CD14-positive monocyte (primary cell): ENCODE results near the gene NFATC2. TPM values are rescaled to one million over a fixed set of nuclear protein-coding genes. Genes with fewer than 3 reads are reported as not detected.

Source experiments
- DNase-seq, 3 donors: peaks; one replicate each; pipeline ENCODE4 v3.0.0-alpha.2; 2011 to 2022
- H2AFZ ChIP-seq: 2 replicates; pipeline ENCODE4 v1.6.0; 2012; ENCODE audit warnings: mild to moderate bottlenecking, low read depth, low read length, inconsistent platforms; ENCODE audit not compliant: insufficient read depth, poor library complexity, severe bottlenecking
- H3K27ac ChIP-seq, 2 donors: 1 replicate in 1 of 2; 2 replicates in 1 of 2; pipeline ENCODE4 v1.5.1; 2012 to 2013; ENCODE audit warnings: low read length in 2 of 2, control low read depth in 1 of 2, inconsistent platforms in 1 of 2, low read depth in 1 of 2, mild to moderate bottlenecking in 1 of 2
- H3K27me3 ChIP-seq, 2 donors: one replicate each; pipeline versions ENCODE4 v1.6.0 to v1.6.1; 2011 to 2013; ENCODE audit warnings: low read length in 2 of 2; ENCODE audit not compliant: control insufficient read depth in 2 of 2, insufficient read depth in 2 of 2
- H3K36me3 ChIP-seq, 2 donors: replicated peaks in 1 of 2; 1 replicate in 1 of 2; 2 replicates in 1 of 2; pipeline versions ENCODE4 v1.5.1 to v1.6.1; 2012 to 2013; ENCODE audit warnings: low read length in 2 of 2, control low read depth in 1 of 2, inconsistent platforms in 1 of 2, mild to moderate bottlenecking in 1 of 2; ENCODE audit not compliant: insufficient read depth in 2 of 2, control insufficient read depth in 1 of 2
- H3K4me1 ChIP-seq, 2 donors: 1 replicate in 1 of 2; 2 replicates in 1 of 2; pipeline versions ENCODE4 v1.5.1 to v1.6.1; 2012 to 2013; ENCODE audit warnings: low read length in 2 of 2, control low read depth in 1 of 2, inconsistent platforms in 1 of 2, mild to moderate bottlenecking in 1 of 2, moderate library complexity in 1 of 2; ENCODE audit not compliant: insufficient read depth in 2 of 2, control insufficient read depth in 1 of 2
- H3K4me2 ChIP-seq: replicated peaks from 2 replicates; pipeline ENCODE3; 2012; ENCODE audit warnings: low read length, moderate library complexity, mild to moderate bottlenecking; ENCODE audit not compliant: poor library complexity, severe bottlenecking; ENCODE audit errors: extremely low read depth
- H3K4me3 ChIP-seq, 3 experiments: fragments of 200-600 bp in 1 of 3; sonication (generic) in 1 of 3; replicated peaks in 1 of 3; 1 replicate in 2 of 3; 2 replicates in 1 of 3; pipeline ENCODE4 v1.5.1; 2011 to 2013; ENCODE audit warnings: low read length in 3 of 3, mild to moderate bottlenecking in 3 of 3, control low read depth in 2 of 3, low read depth in 2 of 3, inconsistent platforms in 1 of 3, moderate library complexity in 1 of 3
- H3K79me2 ChIP-seq: 2 replicates; pipeline ENCODE4 v1.6.0; 2012; ENCODE audit warnings: mild to moderate bottlenecking, control low read depth, inconsistent platforms, low read length, moderate library complexity; ENCODE audit not compliant: insufficient read depth
- H3K9ac ChIP-seq: 2 replicates; pipeline ENCODE4 v1.6.0; 2017; ENCODE audit warnings: low read length, mild to moderate bottlenecking; ENCODE audit not compliant: insufficient read depth, poor library complexity, severe bottlenecking
- H3K9me3 ChIP-seq, 2 donors: replicated peaks in 1 of 2; 1 replicate in 1 of 2; 2 replicates in 1 of 2; pipeline versions ENCODE4 v1.5.1 to v1.6.1; 2012 to 2013; ENCODE audit warnings: low read length in 2 of 2, control low read depth in 1 of 2; ENCODE audit not compliant: control insufficient read depth in 1 of 2, insufficient read depth in 1 of 2
- H4K20me1 ChIP-seq: 2 replicates; pipeline ENCODE4 v1.6.0; 2012; ENCODE audit warnings: mild to moderate bottlenecking, low read length, control low read depth, moderate library complexity; ENCODE audit not compliant: insufficient read depth
- H3K27ac Mint-ChIP-seq, 7 donors: one replicate each; pipeline ENCODE4 v1.8.0; 2020; ENCODE audit warnings: mild to moderate bottlenecking in 7 of 7, mixed read lengths in 7 of 7, moderate library complexity in 6 of 7, inconsistent platforms in 2 of 7
- H3K27me3 Mint-ChIP-seq, 3 donors: one replicate each; pipeline ENCODE4 v1.8.0; 2021 to 2022; ENCODE audit warnings: low read depth in 3 of 3, mild to moderate bottlenecking in 3 of 3, mixed read lengths in 3 of 3, moderate library complexity in 3 of 3, inconsistent platforms in 1 of 3
- H3K36me3 Mint-ChIP-seq, 2 donors: one replicate each; pipeline ENCODE4 v1.8.0; 2020; ENCODE audit warnings: mixed read lengths in 2 of 2, inconsistent platforms in 1 of 2, mild to moderate bottlenecking in 1 of 2
- H3K4me1 Mint-ChIP-seq: one replicate; pipeline ENCODE4 v1.8.0; 2020; ENCODE audit warnings: mild to moderate bottlenecking, mixed read lengths
- H3K4me3 Mint-ChIP-seq, 2 donors: one replicate each; pipeline ENCODE4 v1.8.0; 2020; ENCODE audit warnings: mild to moderate bottlenecking in 2 of 2, mixed read lengths in 2 of 2, moderate library complexity in 1 of 2
- H3K9me3 Mint-ChIP-seq, 7 donors: one replicate each; pipeline ENCODE4 v1.8.0; 2020 to 2022; ENCODE audit warnings: mixed read lengths in 7 of 7, mild to moderate bottlenecking in 6 of 7, moderate library complexity in 6 of 7, inconsistent platforms in 2 of 7
- CTCF ChIP-seq: fragments of 200-600 bp; IDR thresholded peaks from one replicate; pipeline ENCODE4 v1.8.0; 2022; ENCODE audit warnings: antibody characterized with exemption, mild to moderate bottlenecking
- WGBS: methylation state at CpG from one replicate; pipeline ENCODE4 v1.1.5; 2013; ENCODE audit warnings: missing lambda C conversion rate; ENCODE audit not compliant: insufficient coverage; 5-methylcytosine and 5-hydroxymethylcytosine counted together
- intact Hi-C, 2 donors: fragments of 100-400 bp; cut with micrococcal nuclease; formaldehyde crosslinking; loops; one replicate each; pipeline versions ENCODE4 v1.15.0 to v1.15.1; 2023
- polyA plus RNA-seq, 3 donors: library from polyadenylated mRNA; depleted of rRNA in 1 of 3; unstranded in 2 of 3; stranded (reverse) in 1 of 3; fragments of 300-500 nt in 2 of 3; fragments of >200 nt in 1 of 3; fragmentation: Illumina TruSeq in 2 of 3; gene quantifications; 1 replicate in 2 of 3; 2 replicates in 1 of 3; pipeline ENCODE4 v1.2.3, GENCODE V29; 2012 to 2021

The NFATC2 gene
- polyA plus RNA-seq, 3 donors: 0.03 to 0.18 (median 0.11) TPM

- peak overlapping the region in 1 of 7 donors; percentile 37 for H3K27ac Mint-ChIP-seq
- H3K4me2 ChIP-seq: peak overlapping the region; percentile 1
- H3K79me2 ChIP-seq: no peaks in the 10 kb centered on the region
- TF ChIP-seq CTCF: no peak
- peaks cover 6 to 15% (median 9%) of the 10 kb centered on the region in 3 donors for H3K27me3 Mint-ChIP-seq
- no peak overlapping the region for H3K4me3 ChIP-seq
- H2AFZ ChIP-seq: no peak overlapping the region
- no peaks in the 10 kb centered on the region for H3K36me3 Mint-ChIP-seq
- H3K4me1 ChIP-seq: peaks cover 17 to 19% of the 10 kb centered on the region in 2 donors
- peaks cover 35% of the 10 kb centered on the region for H3K4me1 Mint-ChIP-seq
- no peaks in the 10 kb centered on the region for H3K27me3 ChIP-seq
- DNase-seq: peak in 1 of 3 donors; percentile 30
- no peaks in the 10 kb centered on the region for H3K9me3 ChIP-seq
- intact Hi-C loops: no loop called here
- H3K9me3 Mint-ChIP-seq: peaks cover 0 to 2% (median 0%) of the 10 kb centered on the region in 7 donors
- 19% methylated on average over 23 of the region's 24 CpGs for WGBS
- H4K20me1 ChIP-seq: no peaks in the 10 kb centered on the region
- H3K9ac ChIP-seq: no peak overlapping the region
- H3K27ac ChIP-seq: no peak overlapping the region
- peak overlapping the region in 1 of 2 donors; percentile 79 for H3K4me3 Mint-ChIP-seq
- no peaks in the 10 kb centered on the region for H3K36me3 ChIP-seq
Observed at GRCh38 chr20:51532577-51533191, 9.8 kb downstream of the NFATC2 start.

DNA sequence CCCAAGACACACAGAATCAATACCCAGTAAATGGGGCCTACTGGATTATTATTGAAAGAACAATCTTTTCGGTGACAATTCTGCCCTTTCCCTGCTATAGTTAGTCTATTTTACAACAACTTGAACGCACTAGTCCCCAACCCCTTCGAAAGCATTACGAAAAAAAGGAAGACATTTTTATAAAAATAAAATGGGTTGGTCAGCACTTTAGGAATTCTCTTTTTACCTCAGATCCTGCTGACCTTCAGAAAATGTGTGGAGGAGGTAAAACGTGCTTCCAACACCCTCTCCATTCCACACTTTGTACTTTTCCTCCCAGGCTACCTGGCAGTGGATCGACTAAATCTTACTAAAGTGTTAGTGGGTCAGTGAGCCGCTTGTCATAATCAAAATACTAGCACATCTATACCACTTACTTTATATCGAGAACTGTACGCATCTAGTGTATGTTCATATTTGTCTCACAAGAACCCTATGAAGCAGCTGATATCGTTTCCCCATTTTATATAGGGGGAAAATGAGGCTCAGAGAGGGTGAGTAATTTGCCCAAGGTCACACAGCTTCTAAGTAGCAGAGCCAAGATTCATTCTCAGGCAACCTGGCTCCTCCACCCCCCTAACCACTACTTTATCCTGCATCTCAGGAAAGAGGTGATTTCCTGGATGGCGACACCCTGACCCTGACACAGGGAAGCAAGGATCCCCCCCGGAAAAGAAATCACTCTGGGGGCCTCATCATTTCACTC lies 10.6 kb downstream of the NFATC2 start:
- WGBS: 6% methylated on average over 2 of the region's 12 CpGs
- H3K9ac ChIP-seq: no peak overlapping the region

More for the DNA sequence above, 10.6 kb downstream of the NFATC2 start:
- Mint-ChIP-seq H3K4me3 (no peak overlapping the region), H3K36me3 (no peaks in the 10 kb centered on the region), H3K27ac (no peak overlapping the region), H3K4me1 (peaks cover 35% of the 10 kb centered on the region), H3K9me3 (no peaks in the 10 kb centered on the region), H3K27me3 (peaks cover 6 to 17% (median 9%) of the 10 kb centered on the region in 3 donors)
- Histone ChIP-seq H3K4me1 (peaks cover 17 to 19% of the 10 kb centered on the region in 2 donors), H4K20me1 (no peaks in the 10 kb centered on the region), H3K4me3 (no peak overlapping the region), H2AFZ (no peak overlapping the region), H3K27me3 (no peaks in the 10 kb centered on the region), H3K27ac (no peak overlapping the region), H3K4me2 (no peak overlapping the region), H3K79me2 (no peaks in the 10 kb centered on the region), H3K9me3 (no peaks in the 10 kb centered on the region), H3K36me3 (no peaks in the 10 kb centered on the region)
- no peak for DNase-seq
- TF ChIP-seq CTCF: no peak
- intact Hi-C loops: no loop called here
